ENCODE results near the gene COG2.
A peak's percentile ranks its signal among the peaks of the same experiment; 100 is the strongest.
"Not testable (repeated sequence)": the region's sequence is repeated elsewhere in the genome, so short reads cannot be mapped to it uniquely, and the experiment has no call there.

Gene COG2

GRCh38 chr1:230703679-230704385, 61.6 kb downstream of the COG2 start:
- DNase-seq, result no peak

- DNase-seq, result no peak
These were observed 62.5 kb downstream of the COG2 start for GRCh38 chr1:230704830-230705229.

GRCh38 chr1:230705289-230706019, 63.2 kb downstream of the COG2 start:
- no peak for DNase-seq

- DNase-seq, result no peak
These were observed 63.9 kb downstream of the COG2 start for GRCh38 chr1:230706020-230706699.

GRCh38 chr1:230706887-230707731, 64.8 kb downstream of the COG2 start:
- DNase-seq, result no peak

- DNase-seq, result no peak
These were observed 65.7 kb downstream of the COG2 start for GRCh38 chr1:230707732-230708630.

GRCh38 chr1:230708631-230709580, 66.6 kb downstream of the COG2 start:
- DNase-seq, result peak; percentile 67

GRCh38 chr1:230709619-230710542, 67.6 kb downstream of the COG2 start:
- no peak for DNase-seq

GRCh38 chr1:230710543-230710904, 68.2 kb downstream of the COG2 start:
- DNase-seq, result no peak

GRCh38 chr1:230711245-230711644, 69.0 kb downstream of the COG2 start:
- peak; percentile 2 for DNase-seq

GRCh38 chr1:230712470-230712942, 70.2 kb downstream of the COG2 start:
- no peak for DNase-seq

GRCh38 chr1:230713138-230713537, 70.9 kb downstream of the COG2 start:
- DNase-seq, result no peak

GRCh38 chr1:230713547-230713914, 71.2 kb downstream of the COG2 start:
- DNase-seq, result no peak

GRCh38 chr1:230713915-230714764, 71.9 kb downstream of the COG2 start, which contains the start of gene AGT:
Gene AGT (minus strand): TSS chr1:230714122. CDS start chr1:230710823, 3,299 bp downstream.
- peak; percentile 91 for DNase-seq

- no peak for DNase-seq
These were observed 73.2 kb downstream of the COG2 start for GRCh38 chr1:230715510-230715909.

- DNase-seq, result not testable (repeated sequence)
These were observed 74.2 kb downstream of the COG2 start for GRCh38 chr1:230716453-230716852.

- no peak for DNase-seq
These were observed 75.0 kb downstream of the COG2 start for GRCh38 chr1:230717251-230717650.

GRCh38 chr1:230721849-230722522, 79.7 kb downstream of the COG2 start:
- not testable (repeated sequence) for DNase-seq

Data from MV-4-11 (cell line).